Thoracic aorta (tissue), 2 donors: ENCODE results near the gene RPE65. TPM values are rescaled to one million over a fixed set of nuclear protein-coding genes. Genes with fewer than 3 reads are reported as not detected.

Source experiments
- ATAC-seq: fragments of 150-250 bp; one replicate; pipeline ENCODE4 v1.8.0; 2017; ENCODE audit warnings: low read depth; ENCODE audit not compliant: insufficient number of reproducible peaks, low FRiP score
- DNase-seq: peaks from one replicate; pipeline ENCODE4 v3.0.0-alpha.2; 2020; ENCODE audit warnings: low spot score
- H3K27ac ChIP-seq, 2 donors: fragments of 200-600 bp; sonication (generic); 1 replicate in 1 of 2; 2 replicates in 1 of 2; pipeline ENCODE4 v1.5.1; 2016; ENCODE audit warnings: mild to moderate bottlenecking in 2 of 2, moderate library complexity in 2 of 2
- H3K27me3 ChIP-seq: fragments of 200-600 bp; sonication (generic); replicated peaks from 2 replicates; pipeline ENCODE4 v1.6.0; 2016; ENCODE audit warnings: mild to moderate bottlenecking; ENCODE audit not compliant: insufficient read depth
- H3K36me3 ChIP-seq: fragments of 200-600 bp; sonication (generic); one replicate; pipeline ENCODE4 v1.5.1; 2016
- H3K4me1 ChIP-seq, 2 donors: fragments of 200-600 bp; sonication (generic); 1 replicate in 1 of 2; 2 replicates in 1 of 2; pipeline versions ENCODE4 v1.5.1 to v1.6.0; 2016; ENCODE audit warnings: low read depth in 2 of 2, mild to moderate bottlenecking in 1 of 2; ENCODE audit not compliant: control insufficient read depth in 1 of 2
- H3K4me3 ChIP-seq: fragments of 200-600 bp; sonication (generic); 2 replicates; pipeline ENCODE4 v1.5.1; 2016; ENCODE audit warnings: mild to moderate bottlenecking
- H3K9me3 ChIP-seq: fragments of 200-600 bp; sonication (generic); 2 replicates; pipeline ENCODE4 v1.5.1; 2016
- CTCF ChIP-seq: fragments of 200-600 bp; sonication (generic); IDR thresholded peaks from one replicate; pipeline ENCODE4 v1.5.1; 2019; ENCODE audit warnings: antibody characterized with exemption
- total RNA-seq, 2 donors: library from RNA; depleted of rRNA; stranded (reverse); fragments of >200 nt; gene quantifications; one replicate each; pipeline versions ENCODE4 v1.1.0 to v1.2.3, GENCODE V29; 2016

The RPE65 gene
- total RNA-seq, 2 donors from 2014 or later: not detected

- TF ChIP-seq CTCF: no peak
- no peak overlapping the region for H3K27ac ChIP-seq
- H3K9me3 ChIP-seq: no peaks in the 10 kb centered on the region
- no peaks in the 10 kb centered on the region for H3K27me3 ChIP-seq
- no peaks in the 10 kb centered on the region for H3K36me3 ChIP-seq
- H3K4me1 ChIP-seq: no peaks in the 10 kb centered on the region
- no peak for ATAC-seq
- no peak overlapping the region for H3K4me3 ChIP-seq
- DNase-seq: no peak
Observed at GRCh38 chr1:68438310-68438709, 11.4 kb downstream of the RPE65 start.

- no peak overlapping the region for H3K27ac ChIP-seq
Observed at GRCh38 chr1:68433395-68433794, 16.4 kb downstream of the RPE65 start.

GRCh38 chr1:68431076-68431475 is 18.7 kb downstream of the RPE65 start:
- no peak for TF ChIP-seq CTCF
- no peak for DNase-seq
- no peak overlapping the region for H3K27ac ChIP-seq
- no peaks in the 10 kb centered on the region for H3K9me3 ChIP-seq
- no peak overlapping the region for H3K4me3 ChIP-seq
- ATAC-seq: no peak
- no peaks in the 10 kb centered on the region for H3K36me3 ChIP-seq
- H3K27me3 ChIP-seq: no peaks in the 10 kb centered on the region
- no peaks in the 10 kb centered on the region for H3K4me1 ChIP-seq

More at GRCh38 chr1:68433395-68433794, 16.4 kb downstream of the RPE65 start:
- H3K36me3 ChIP-seq: no peaks in the 10 kb centered on the region
- H3K4me1 ChIP-seq: no peaks in the 10 kb centered on the region
- H3K4me3 ChIP-seq: no peak overlapping the region
- H3K27me3 ChIP-seq: no peaks in the 10 kb centered on the region
- no peaks in the 10 kb centered on the region for H3K9me3 ChIP-seq
- no peak for TF ChIP-seq CTCF
- ATAC-seq (no peak), DNase-seq (no peak)

- TF ChIP-seq CTCF: no peak
Observed at GRCh38 chr1:68429233-68429808, 20.4 kb downstream of the RPE65 start.

GRCh38 chr1:68426594-68426993 is 23.2 kb downstream of the RPE65 start:
- TF ChIP-seq CTCF: no peak
- no peaks in the 10 kb centered on the region for H3K36me3 ChIP-seq
- no peaks in the 10 kb centered on the region for H3K27me3 ChIP-seq
- H3K27ac ChIP-seq: no peak overlapping the region
- no peak for DNase-seq
- no peak for ATAC-seq
- H3K4me3 ChIP-seq: no peak overlapping the region
- no peaks in the 10 kb centered on the region for H3K9me3 ChIP-seq
- no peaks in the 10 kb centered on the region for H3K4me1 ChIP-seq

More at GRCh38 chr1:68429233-68429808, 20.4 kb downstream of the RPE65 start:
- ATAC-seq (no peak), DNase-seq (no peak)
- H3K9me3 ChIP-seq: no peaks in the 10 kb centered on the region
- H3K36me3 ChIP-seq: no peaks in the 10 kb centered on the region
- H3K4me1 ChIP-seq: no peaks in the 10 kb centered on the region
- H3K4me3 ChIP-seq: no peak overlapping the region
- H3K27ac ChIP-seq: no peak overlapping the region
- no peaks in the 10 kb centered on the region for H3K27me3 ChIP-seq
